Left cardiac atrium (tissue), 4 donors: ENCODE data around the gene ZNF562. TPM values are rescaled to one million over a fixed set of nuclear protein-coding genes. Genes with fewer than 3 reads are reported as not detected.
"Not testable (repeated sequence)": the region's sequence is repeated elsewhere in the genome, so short reads cannot be mapped to it uniquely, and the experiment has no call there.

Experiments
- ATAC-seq, 2 donors: fragments of 200-7000 bp; cut with Tn5 transposase; one replicate each; pipeline ENCODE4 v1.9.1; 2020; ENCODE audit warnings: mild to moderate bottlenecking in 2 of 2, moderate library complexity in 2 of 2
- DNase-seq: peaks from one replicate; pipeline ENCODE4 v3.0.0-alpha.2; 2020
- intact Hi-C, 2 donors: fragments of 100-400 bp; cut with DNase I; formaldehyde crosslinking; loops; one replicate each; pipeline versions ENCODE4 v1.14.1 to v1.15.1; 2022 to 2023
- long read RNA-seq: library from polyadenylated mRNA; unstranded; transcript quantifications from one replicate; pipeline ENCODE4 v2.0.0, GENCODE V29; 2021
- total RNA-seq, 2 donors: library from RNA; stranded (reverse); fragmentation: NEBNext Ultra II Directional; extraction: Animal tissue kit (Norgen Biotek cat#: 25700); gene quantifications; one replicate each; pipeline ENCODE4 v1.2.1, GENCODE V29; 2021
- donor health status: DM: no; HTN: yes; CAD: no.
- donor health status: DM: no; HTN: yes; CAD: no; lungs with severe emphysema.
- donor health status: DM: yes; HTN: yes; CAD: no.
- donor health status: Dilated cardiomyopathy.

The ZNF562 gene
- total RNA-seq, result 10 to 100 TPM; 21.8 to 27.5 TPM
- long read RNA-seq, partial matches to known transcripts, result 0 of 2 reads
- long read RNA-seq, other reads (novel, unspliced or antisense), result 2 of 2 reads

- intact Hi-C loops, result loop anchor here in 1 of 2 donors (5.0 kb wide), 1 partner anchor 92 kb away; the partner anchor contains the start of gene ZNF846
- peak; percentile 92 for DNase-seq
- ATAC-seq, result peak; percentile 98
These were observed at the start of gene ZNF562 for GRCh38 chr19:9674663-9675357. TSS of gene ZNF562 (minus strand) at chr19:9675100. CDS start at chr19:9660744, 14,356 bp downstream.

- intact Hi-C loops, result no loop called here
- ATAC-seq (no peak), DNase-seq (no peak)
These were observed 49.3 kb upstream of the ZNF562 start for GRCh38 chr19:9724157-9724556.

- intact Hi-C loops, result no loop called here
- DNase-seq, result no peak
- no peak for ATAC-seq
These were observed 47.0 kb upstream of the ZNF562 start for GRCh38 chr19:9721861-9722260.

- DNase-seq (no peak), ATAC-seq (no peak)
- intact Hi-C loops, result no loop called here
These were observed 45.6 kb upstream of the ZNF562 start for GRCh38 chr19:9720541-9720940.

GRCh38 chr19:9711815-9712214 lies 36.9 kb upstream of the ZNF562 start:
- DNase-seq, result no peak
- intact Hi-C loops, result no loop called here
- ATAC-seq, result no peak

GRCh38 chr19:9709305-9709704 lies 34.4 kb upstream of the ZNF562 start:
- no peak for DNase-seq
- peak; percentile 50 to 57 for ATAC-seq
- intact Hi-C loops, result no loop called here

- intact Hi-C loops, result no loop called here
- DNase-seq, result no peak
- ATAC-seq, result no peak
These were observed 30.9 kb upstream of the ZNF562 start for GRCh38 chr19:9705836-9706235.

- intact Hi-C loops, result no loop called here
- ATAC-seq (no peak), DNase-seq (no peak)
These were observed 27.3 kb upstream of the ZNF562 start for GRCh38 chr19:9702186-9702585.

- intact Hi-C loops, result no loop called here
- DNase-seq, result no peak
- no peak for ATAC-seq
These were observed 25.5 kb upstream of the ZNF562 start for GRCh38 chr19:9700229-9700981.

GRCh38 chr19:9690301-9690700 lies 15.4 kb upstream of the ZNF562 start:
- ATAC-seq, DNase-seq, intact Hi-C loops: not testable (repeated sequence)

GRCh38 chr19:9679996-9680395 lies 5.1 kb upstream of the ZNF562 start:
- ATAC-seq, DNase-seq, intact Hi-C loops: not testable (repeated sequence)

GRCh38 chr19:9675358-9675901 lies 530 bp upstream of the ZNF562 start:
- intact Hi-C loops, DNase-seq: not testable (repeated sequence)
- ATAC-seq, result peak in 1 of 2 donors; percentile 92

GRCh38 chr19:9673912-9674662 lies 813 bp downstream of the ZNF562 start:
- intact Hi-C loops, result loop anchor here in 1 of 2 donors (5.0 kb wide), 1 partner anchor 93 kb away; the partner anchor contains the start of gene ZNF846
- DNase-seq (no peak), ATAC-seq (peak in 1 of 2 donors; percentile 37)

- ATAC-seq (no peak), DNase-seq (no peak)
- intact Hi-C loops, result loop anchor here in 1 of 2 donors (5.0 kb wide), 1 partner anchor 94 kb away; the partner anchor contains the start of gene ZNF846
These were observed 2.0 kb downstream of the ZNF562 start for GRCh38 chr19:9672893-9673292.

- ATAC-seq, result no peak
- intact Hi-C loops, result loop anchor here in 1 of 2 donors (5.0 kb wide), 1 partner anchor 96 kb away; the partner anchor contains the start of gene ZNF846
- DNase-seq, result no peak
These were observed 3.2 kb downstream of the ZNF562 start for GRCh38 chr19:9671655-9672054.

GRCh38 chr19:9668544-9668943 lies 6.4 kb downstream of the ZNF562 start:
- DNase-seq (no peak), ATAC-seq (no peak)
- intact Hi-C loops, result no loop called here

GRCh38 chr19:9667898-9668297 lies 7.0 kb downstream of the ZNF562 start:
- ATAC-seq (no peak), DNase-seq (no peak)
- intact Hi-C loops, result no loop called here

GRCh38 chr19:9658769-9659168 lies 16.1 kb downstream of the ZNF562 start:
- ATAC-seq (no peak), DNase-seq (no peak)
- intact Hi-C loops, result no loop called here

- ATAC-seq, intact Hi-C loops, DNase-seq: not testable (repeated sequence)
These were observed 21.8 kb downstream of the ZNF562 start for GRCh38 chr19:9653066-9653555.
